A673 (cell line): ENCODE results near the gene B4GALNT1. TPM values are rescaled to one million over a fixed set of nuclear protein-coding genes. Genes with fewer than 3 reads are reported as not detected.
"Not testable (repeated sequence)": the region's sequence is repeated elsewhere in the genome, so short reads cannot be mapped to it uniquely, and the experiment has no call there.

ENCODE experiments used
- BruUV-seq: library from RNA; stranded (reverse); fragments of 400-500 nt; replicated peaks from 2 replicates; lab custom pipeline; 2021; lab: Mats Ljungman, UMichigan
- CTCF ChIA-PET: fragments of 300-600 bp; sonication (Branson Sonifier 250); formaldehyde crosslinking; loops from one replicate; lab custom pipeline; 2022; ENCODE audit warnings: antibody characterized with exemption; lab: Charles Lee
- POLR2A ChIA-PET: fragments of 300-600 bp; sonication (Branson Sonifier 250); formaldehyde crosslinking; loops from one replicate; lab custom pipeline; 2022; ENCODE audit warnings: antibody characterized with exemption; ENCODE audit not compliant: low non-redundant PET; lab: Charles Lee
- DNase-seq: peaks from one replicate; pipeline ENCODE4 v3.0.0-alpha.2; 2015; ENCODE audit warnings: low spot score
- H3K27ac ChIP-seq: fragments of 200-600 bp; sonication (generic); 2 replicates; pipeline ENCODE4 v1.5.1; 2016; ENCODE audit warnings: mixed run types, low read depth, mild to moderate bottlenecking, mixed read lengths, antibody characterized with exemption, low read length; ENCODE audit not compliant: poor library complexity, severe bottlenecking
- H3K27me3 ChIP-seq: fragments of 200-600 bp; sonication (generic); replicated peaks from 2 replicates; pipeline ENCODE4 v1.6.1; 2017; ENCODE audit warnings: mixed run types, low read depth, mild to moderate bottlenecking, mixed read lengths, antibody characterized with exemption, low read length; ENCODE audit not compliant: insufficient read depth, poor library complexity
- H3K36me3 ChIP-seq: fragments of 200-600 bp; sonication (generic); 2 replicates; pipeline ENCODE4 v1.6.1; 2016; ENCODE audit warnings: mixed run types, mild to moderate bottlenecking, mixed read lengths, antibody characterized with exemption, low read length; ENCODE audit not compliant: insufficient read depth, poor library complexity, severe bottlenecking
- H3K4me1 ChIP-seq: fragments of 200-600 bp; sonication (generic); 2 replicates; pipeline ENCODE4 v1.6.1; 2017; ENCODE audit warnings: mixed run types, mild to moderate bottlenecking, mixed read lengths, antibody characterized with exemption, low read length; ENCODE audit not compliant: insufficient read depth, poor library complexity, severe bottlenecking
- H3K4me3 ChIP-seq: fragments of 200-600 bp; sonication (generic); 2 replicates; pipeline ENCODE4 v1.5.1; 2016; ENCODE audit warnings: low read depth, mixed run types, mild to moderate bottlenecking, mixed read lengths, low read length; ENCODE audit not compliant: poor library complexity, severe bottlenecking
- H3K9me3 ChIP-seq: fragments of 200-600 bp; sonication (generic); 2 replicates; pipeline ENCODE4 v1.6.1; 2016; ENCODE audit warnings: mixed run types, low read depth, mild to moderate bottlenecking, mixed read lengths, antibody characterized with exemption, low read length; ENCODE audit not compliant: poor library complexity, severe bottlenecking
- CTCF ChIP-seq: fragments of 300-800, 200-600 bp; sonication (generic); conservative IDR thresholded peaks from 2 replicates; pipeline ENCODE4 v1.5.1; 2017; ENCODE audit warnings: low read depth, mild to moderate bottlenecking, antibody characterized with exemption, low read length, moderate library complexity, mixed read lengths
- EZH2 ChIP-seq: fragments of 200-600 bp; sonication (generic); IDR thresholded peaks from 2 replicates; pipeline ENCODE4 v1.6.1; 2017; ENCODE audit warnings: borderline replicate concordance, low read depth, mild to moderate bottlenecking, mixed read lengths, antibody characterized with exemption, low read length; ENCODE audit not compliant: poor library complexity, severe bottlenecking
- intact Hi-C: fragments of 100-400 bp; cut with micrococcal nuclease; formaldehyde crosslinking; loops from one replicate; pipeline ENCODE4 v1.10.0; 2022; ENCODE audit not compliant: unreplicated experiment
- total RNA-seq: library from RNA; stranded (reverse); gene quantifications from 2 replicates; pipeline ENCODE4 v1.2.3, GENCODE V29; 2021

Gene B4GALNT1
- total RNA-seq, 1 experiment from 2014 or later: 34.5 TPM

- H3K27ac ChIP-seq, POLR2A ChIA-PET, H3K4me1 ChIP-seq, H3K9me3 ChIP-seq, H3K4me3 ChIP-seq, CTCF ChIA-PET, BruUV-seq, H3K36me3 ChIP-seq, intact Hi-C loops, H3K27me3 ChIP-seq: not testable (repeated sequence)
- peak; percentile 31 for DNase-seq
Measured at GRCh38 chr12:57645990-57646658, 13.1 kb upstream of the B4GALNT1 start.

GRCh38 chr12:57641699-57642442 is 8.9 kb upstream of the B4GALNT1 start:
- ChIA-PET POLR2A (no interaction called here), CTCF (interaction anchor here (0.7 to 1.2 kb wide), 2 partner anchors 9 to 33 kb away, joined by 3 read pairs; partner anchors contain the start of gene B4GALNT1)
- no peaks in the 10 kb centered on the region for H3K9me3 ChIP-seq
- no peaks in the 10 kb centered on the region for H3K27me3 ChIP-seq
- no peaks in the 10 kb centered on the region for H3K4me1 ChIP-seq
- no peak for TF ChIP-seq EZH2
- TF ChIP-seq CTCF: no peak
- intact Hi-C loops: no loop called here
- no peak overlapping the region for H3K27ac ChIP-seq
- H3K36me3 ChIP-seq: no peaks in the 10 kb centered on the region
- no peak for DNase-seq
- H3K4me3 ChIP-seq: no peak overlapping the region
- no TSS peak for BruUV-seq

GRCh38 chr12:57640175-57641042 is 7.4 kb upstream of the B4GALNT1 start:
- no peaks in the 10 kb centered on the region for H3K27me3 ChIP-seq
- no peak overlapping the region for H3K4me3 ChIP-seq
- H3K36me3 ChIP-seq: no peaks in the 10 kb centered on the region
- BruUV-seq: no TSS peak
- intact Hi-C loops: no loop called here
- ChIA-PET CTCF (interaction anchor here (0.6 kb wide), 1 partner anchor 189 kb away, joined by 3 read pairs; no protein-coding TSS in a partner anchor), POLR2A (no interaction called here)
- no peak overlapping the region for H3K27ac ChIP-seq
- no peaks in the 10 kb centered on the region for H3K9me3 ChIP-seq
- no peak for DNase-seq
- TF ChIP-seq CTCF (no peak), EZH2 (no peak)
- no peaks in the 10 kb centered on the region for H3K4me1 ChIP-seq
